HCT116 (cell line): ENCODE results near the gene SP4. TPM values are rescaled to one million over a fixed set of nuclear protein-coding genes. Genes with fewer than 3 reads are reported as not detected.

Source experiments
- ATAC-seq: fragments of 200-7000 bp; cut with Tn5 transposase; 2 replicates; pipeline ENCODE4 v1.9.1; 2020; ENCODE audit warnings: mild to moderate bottlenecking, moderate library complexity
- BruUV-seq: library from RNA; stranded (reverse); fragments of 400-500 nt; replicated peaks from 2 replicates; lab custom pipeline; 2021; lab: Mats Ljungman, UMichigan
- CTCF ChIA-PET: fragments of 300-600 bp; sonication (Branson Sonifier 250); formaldehyde crosslinking; loops from one replicate; lab custom pipeline; 2021; ENCODE audit warnings: antibody characterized with exemption; lab: Charles Lee
- POLR2A ChIA-PET: fragments of 300-600, 350-600 bp; sonication (Branson Sonifier 250); formaldehyde crosslinking; loops from one replicate; lab custom pipeline; 2021; ENCODE audit warnings: antibody characterized with exemption; lab: Charles Lee
- RAD21 ChIA-PET, 2 experiments: fragments of 300-600 bp; sonication (Branson Sonifier 250); formaldehyde crosslinking; loops; one replicate each; lab custom pipeline; 2023; ENCODE audit warnings: low total read pairs in 2 of 2; ENCODE audit not compliant: uncharacterized antibody in 2 of 2, unreplicated experiment in 2 of 2, low non-redundant PET in 1 of 2; lab: Charles Lee
- DNase-seq: peaks from one replicate; pipeline ENCODE4 v3.0.0-alpha.2; 2010; ENCODE audit warnings: low read depth, low spot score
- H2AFZ ChIP-seq: fragments of 200-600 bp; shearing (Covaris generic), sonication (generic); 2 replicates; pipeline ENCODE4 v1.6.1; 2017; ENCODE audit warnings: low read depth, mixed run types, mixed read lengths, antibody characterized with exemption, low read length; ENCODE audit not compliant: poor library complexity, severe bottlenecking
- H3K27ac ChIP-seq: 2 replicates; pipeline ENCODE4 v1.5.1; 2012; ENCODE audit warnings: low read depth, low read length
- H3K27me3 ChIP-seq: fragments of 200-600 bp; sonication (generic); 2 replicates; pipeline ENCODE4 v1.6.1; 2016; ENCODE audit warnings: mixed run types, low read length, mixed read lengths; ENCODE audit not compliant: insufficient read depth
- H3K36me3 ChIP-seq, 2 experiments: fragments of 200-500 bp in 1 of 2; fragments of 200-600 bp in 1 of 2; sonication (Bioruptor generic) in 1 of 2; sonication (generic) in 1 of 2; 2 replicates each; pipeline versions ENCODE4 v1.5.1 to v1.6.1; 2014 to 2016; ENCODE audit warnings: low read length in 2 of 2, inconsistent platforms in 1 of 2, mixed read lengths in 1 of 2, mixed run types in 1 of 2; ENCODE audit not compliant: insufficient read depth in 2 of 2, control insufficient read depth in 1 of 2
- H3K4me1 ChIP-seq, 2 experiments: fragments of 200-600 bp in 1 of 2; sonication (generic) in 1 of 2; 2 replicates each; pipeline versions ENCODE4 v1.5.1 to v1.6.1; 2012 to 2017; ENCODE audit warnings: low read length in 2 of 2, inconsistent platforms in 1 of 2, mild to moderate bottlenecking in 1 of 2, mixed read lengths in 1 of 2, mixed run types in 1 of 2, moderate library complexity in 1 of 2; ENCODE audit not compliant: insufficient read depth in 2 of 2, control insufficient read depth in 1 of 2
- H3K4me2 ChIP-seq: fragments of 200-600 bp; sonication (generic); 2 replicates; pipeline ENCODE4 v1.6.1; 2017; ENCODE audit warnings: mixed run types, low read length, mixed read lengths
- H3K4me3 ChIP-seq, 2 experiments: fragments of 200-600 bp in 1 of 2; sonication (generic) in 1 of 2; replicated peaks in 1 of 2; 2 replicates each; pipeline ENCODE4 v1.5.1; 2011 to 2016; ENCODE audit warnings: low read length in 2 of 2, control low read depth in 1 of 2, low read depth in 1 of 2, mild to moderate bottlenecking in 1 of 2, mixed read lengths in 1 of 2, mixed run types in 1 of 2
- H3K79me2 ChIP-seq: fragments of 200-600 bp; sonication (generic); 2 replicates; pipeline ENCODE4 v1.6.1; 2017; ENCODE audit warnings: mild to moderate bottlenecking, mixed run types, low read length, moderate library complexity, mixed read lengths; ENCODE audit not compliant: insufficient read depth
- H3K9ac ChIP-seq: fragments of 200-600 bp; sonication (generic); 2 replicates; pipeline ENCODE4 v1.6.1; 2016; ENCODE audit warnings: low read length, mixed read lengths
- H3K9me2 ChIP-seq: fragments of 200-600 bp; sonication (generic), shearing (Covaris generic); 2 replicates; pipeline ENCODE4 v1.6.1; 2017; ENCODE audit warnings: mixed run types, mild to moderate bottlenecking, moderate library complexity; ENCODE audit not compliant: insufficient read depth
- H3K9me3 ChIP-seq, 2 experiments: fragments of 200-500 bp in 1 of 2; fragments of 200-600 bp in 1 of 2; sonication (Bioruptor generic) in 1 of 2; sonication (generic) in 1 of 2; 2 replicates each; pipeline ENCODE4 v1.6.1; 2014 to 2017; ENCODE audit warnings: low read length in 2 of 2, mixed read lengths in 2 of 2, inconsistent platforms in 1 of 2, low read depth in 1 of 2, mild to moderate bottlenecking in 1 of 2, mixed run types in 1 of 2, moderate library complexity in 1 of 2; ENCODE audit not compliant: control insufficient read depth in 1 of 2, insufficient read depth in 1 of 2
- H4K20me1 ChIP-seq: fragments of 200-600 bp; sonication (generic), shearing (Covaris generic); 2 replicates; pipeline ENCODE4 v1.6.1; 2017; ENCODE audit warnings: mixed run types, mild to moderate bottlenecking, moderate library complexity; ENCODE audit not compliant: insufficient read depth
- CBX3 ChIP-seq: IDR thresholded peaks from 2 replicates; pipeline ENCODE4 v1.6.1; 2012; ENCODE audit warnings: low read depth
- EGR1 ChIP-seq: IDR thresholded peaks from 2 replicates; pipeline ENCODE4 v1.6.1; 2012; ENCODE audit warnings: low read depth
- ELF1 ChIP-seq: IDR thresholded peaks from 2 replicates; pipeline ENCODE4 v1.6.1; 2012; ENCODE audit warnings: low read depth, borderline replicate concordance
- EZH2 ChIP-seq: fragments of 200-600 bp; sonication (generic); IDR thresholded peaks from 2 replicates; pipeline ENCODE4 v1.6.1; 2017; ENCODE audit warnings: antibody characterized with exemption, mixed run types
- FOSL1 ChIP-seq: IDR thresholded peaks from 2 replicates; pipeline ENCODE4 v1.6.1; 2012; ENCODE audit warnings: low read depth
- MAX ChIP-seq: IDR thresholded peaks from 2 replicates; pipeline ENCODE4 v1.6.1; 2012
- REST ChIP-seq: IDR thresholded peaks from 2 replicates; pipeline ENCODE4 v1.6.1; 2012; ENCODE audit warnings: low read depth
- SP1 ChIP-seq: IDR thresholded peaks from 2 replicates; pipeline ENCODE4 v1.6.1; 2012; ENCODE audit warnings: low read depth
- TCF7L2 ChIP-seq: IDR thresholded peaks from 2 replicates; pipeline ENCODE4 v1.7.0; 2011; ENCODE audit warnings: borderline replicate concordance, inconsistent platforms; ENCODE audit not compliant: insufficient read depth, insufficient read length; ENCODE audit errors: extremely low read depth
- ZFX ChIP-seq: fragments of 450-650 bp; IDR thresholded peaks from 2 replicates; pipeline ENCODE4 v1.6.1; 2017
- ZNF274 ChIP-seq: fragments of 200-500 bp; sonication (Bioruptor generic); IDR thresholded peaks from 2 replicates; pipeline ENCODE4 v1.6.1; 2014; ENCODE audit warnings: mild to moderate bottlenecking, low read depth, low read length, inconsistent platforms
- intact Hi-C: fragments of 100-400 bp; cut with micrococcal nuclease; formaldehyde crosslinking; loops from 2 replicates; pipeline ENCODE4 v1.10.0; 2022
- total RNA-seq: library from RNA; stranded (reverse); gene quantifications from one replicate; pipeline ENCODE4 v1.2.1, GENCODE V29; 2021; ENCODE audit not compliant: unreplicated experiment
- TF ChIP-seq, protein P1 (sequence below), 3 experiments: fragments of 200-600 bp in 1 of 3; sonication (generic) in 1 of 3; IDR thresholded peaks in 2 of 3; conservative IDR thresholded peaks in 1 of 3; 2 replicates each; pipeline ENCODE4 v1.5.1; 2012 to 2017; ENCODE audit warnings: low read depth in 2 of 3, low read length in 2 of 3, antibody characterized with exemption in 1 of 3, borderline replicate concordance in 1 of 3, control low read depth in 1 of 3, mild to moderate bottlenecking in 1 of 3, mixed read lengths in 1 of 3, mixed run types in 1 of 3, moderate library complexity in 1 of 3; ENCODE audit not compliant: insufficient read depth in 1 of 3

Gene SP4
- total RNA-seq, 1 experiment from 2014 or later = 7.6 TPM

DNA sequence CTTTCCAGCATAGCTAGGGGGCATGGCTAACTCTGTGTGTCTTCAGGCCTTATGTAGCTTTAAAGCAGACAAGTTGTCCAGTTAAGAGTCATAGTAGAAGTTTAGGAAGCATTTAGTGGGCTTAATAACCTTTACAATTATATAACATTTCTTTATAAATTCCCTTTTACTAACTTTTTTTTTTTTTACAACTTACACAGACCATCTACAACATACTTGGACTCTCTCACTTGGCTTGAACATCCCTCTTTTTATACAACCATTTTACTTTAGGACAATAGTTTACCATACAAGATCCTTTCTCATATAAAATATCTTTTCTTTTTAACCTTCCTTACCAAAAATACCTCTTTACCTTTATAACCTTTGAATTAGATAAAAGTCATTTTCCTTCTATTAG, 26.3 kb downstream of the SP4 start:
- POLR2A ChIA-PET = no interaction called here
- H3K9me2 ChIP-seq = no peaks in the 10 kb centered on the region
- H3K4me3 ChIP-seq = no peak overlapping the region
- no peak overlapping the region for H3K9ac ChIP-seq
- DNase-seq (peak; percentile 6), ATAC-seq (no peak)
- CTCF ChIA-PET = no interaction called here
- no peaks in the 10 kb centered on the region for H3K79me2 ChIP-seq
- TF ChIP-seq EZH2 = no peak
- no peak for TF ChIP-seq ELF1
- TF ChIP-seq TCF7L2 = no peak
- TF ChIP-seq FOSL1 = no peak
- no peak for TF ChIP-seq EGR1
- TF ChIP-seq, protein P1, sequence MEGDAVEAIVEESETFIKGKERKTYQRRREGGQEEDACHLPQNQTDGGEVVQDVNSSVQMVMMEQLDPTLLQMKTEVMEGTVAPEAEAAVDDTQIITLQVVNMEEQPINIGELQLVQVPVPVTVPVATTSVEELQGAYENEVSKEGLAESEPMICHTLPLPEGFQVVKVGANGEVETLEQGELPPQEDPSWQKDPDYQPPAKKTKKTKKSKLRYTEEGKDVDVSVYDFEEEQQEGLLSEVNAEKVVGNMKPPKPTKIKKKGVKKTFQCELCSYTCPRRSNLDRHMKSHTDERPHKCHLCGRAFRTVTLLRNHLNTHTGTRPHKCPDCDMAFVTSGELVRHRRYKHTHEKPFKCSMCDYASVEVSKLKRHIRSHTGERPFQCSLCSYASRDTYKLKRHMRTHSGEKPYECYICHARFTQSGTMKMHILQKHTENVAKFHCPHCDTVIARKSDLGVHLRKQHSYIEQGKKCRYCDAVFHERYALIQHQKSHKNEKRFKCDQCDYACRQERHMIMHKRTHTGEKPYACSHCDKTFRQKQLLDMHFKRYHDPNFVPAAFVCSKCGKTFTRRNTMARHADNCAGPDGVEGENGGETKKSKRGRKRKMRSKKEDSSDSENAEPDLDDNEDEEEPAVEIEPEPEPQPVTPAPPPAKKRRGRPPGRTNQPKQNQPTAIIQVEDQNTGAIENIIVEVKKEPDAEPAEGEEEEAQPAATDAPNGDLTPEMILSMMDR (IDR thresholded peaks at IDR 0.05 in 2 of 3, conservative IDR thresholded peaks at IDR 0.05 in 1 of 3; ENCODE audit: borderline replicate concordance in 1 of 3, insufficient read depth in 1 of 3, low read depth in 2 of 3, low read length in 2 of 3) = no peak
- peak; percentile 52; the same call in 1 of the 2 replicates for TF ChIP-seq CBX3
- no peak overlapping the region for H2AFZ ChIP-seq
- no peak overlapping the region for H3K27ac ChIP-seq
- no peak overlapping the region for H3K4me2 ChIP-seq
- no peaks in the 10 kb centered on the region for H4K20me1 ChIP-seq
- intact Hi-C loops = no loop called here
- no TSS peak for BruUV-seq
- H3K27me3 ChIP-seq = no peaks in the 10 kb centered on the region
- RAD21 ChIA-PET = no interaction called here
- H3K4me1 ChIP-seq = no peaks in the 10 kb centered on the region
- peaks cover 0 to 9% of the 10 kb centered on the region in 2 experiments; a peak in 2 of 4 replicates for H3K9me3 ChIP-seq
- peaks cover 0 to 3% of the 10 kb centered on the region in 2 experiments; a peak in 1 of 4 replicates for H3K36me3 ChIP-seq

- intact Hi-C loops = no loop called here
- RAD21 ChIA-PET = no interaction called here
These were observed 27.0 kb downstream of the SP4 start for GRCh38 chr7:21454906-21455305.

More at GRCh38 chr7:21454906-21455305, 27.0 kb downstream of the SP4 start:
- no peak overlapping the region for H3K9ac ChIP-seq
- no peak overlapping the region for H3K4me2 ChIP-seq
- no peak overlapping the region for H3K4me3 ChIP-seq
- no peaks in the 10 kb centered on the region for H4K20me1 ChIP-seq
- DNase-seq = no peak
- no peaks in the 10 kb centered on the region for H3K27me3 ChIP-seq
- no TSS peak for BruUV-seq
- no peaks in the 10 kb centered on the region for H3K4me1 ChIP-seq
- H3K36me3 ChIP-seq = peaks cover 0 to 3% of the 10 kb centered on the region in 2 experiments; a peak in 1 of 4 replicates
- peaks cover 0 to 9% of the 10 kb centered on the region in 2 experiments; a peak in 2 of 4 replicates for H3K9me3 ChIP-seq
- H3K9me2 ChIP-seq = no peaks in the 10 kb centered on the region
- no peak overlapping the region for H2AFZ ChIP-seq
- ChIA-PET POLR2A (no interaction called here), CTCF (no interaction called here)
- TF ChIP-seq MAX (no peak), REST (no peak), ZNF274 (no peak), SP1 (no peak), ZFX (no peak)
- TF ChIP-seq, protein P1 (IDR thresholded peaks at IDR 0.05 in 2 of 3, conservative IDR thresholded peaks at IDR 0.05 in 1 of 3; ENCODE audit: borderline replicate concordance in 1 of 3, insufficient read depth in 1 of 3, low read depth in 2 of 3, low read length in 2 of 3) = no peak
- ATAC-seq = no peak
- H3K27ac ChIP-seq = no peak overlapping the region
- H3K79me2 ChIP-seq = no peaks in the 10 kb centered on the region
